Kidney (tissue), 14 donors: Measurements from ENCODE around the gene ATP8A2. TPM values are rescaled to one million over a fixed set of nuclear protein-coding genes. Genes with fewer than 3 reads are reported as not detected.
A peak's percentile ranks its signal among the peaks of the same experiment; 100 is the strongest.

Source experiments
- DNase-seq, 5 donors: peaks; one replicate each; pipeline ENCODE4 v3.0.0-alpha.2; 2013 to 2020
- FAIRE-seq: peaks from 2 replicates; lab custom pipeline; 2012; peaks lifted over from hg19 to GRCh38; lab: Jason Lieb, UNC
- H3K27ac ChIP-seq, 2 donors: one replicate each; pipeline ENCODE4 v1.7.0; 2013; ENCODE audit warnings: low read depth in 2 of 2, low read length in 2 of 2, inconsistent platforms in 1 of 2
- H3K27me3 ChIP-seq: one replicate; pipeline ENCODE4 v1.7.1; 2013; ENCODE audit warnings: low read length, inconsistent platforms; ENCODE audit not compliant: control insufficient read depth, insufficient read depth
- H3K36me3 ChIP-seq, 3 donors: one replicate each; pipeline versions ENCODE4 v1.7.0 to v1.7.1; 2013; ENCODE audit warnings: low read length in 3 of 3, control low read depth in 1 of 3, inconsistent platforms in 1 of 3; ENCODE audit not compliant: insufficient read depth in 3 of 3, control insufficient read depth in 2 of 3
- H3K4me1 ChIP-seq, 3 donors: one replicate each; pipeline versions ENCODE4 v1.7.0 to v1.7.1; 2013; ENCODE audit warnings: low read length in 3 of 3, inconsistent platforms in 1 of 3, low read depth in 1 of 3; ENCODE audit not compliant: control insufficient read depth in 2 of 3, insufficient read depth in 2 of 3
- H3K4me3 ChIP-seq, 3 donors: one replicate each; pipeline versions ENCODE4 v1.7.0 to v1.8.1; 2013; ENCODE audit warnings: low read length in 3 of 3, control low read depth in 1 of 3, inconsistent platforms in 1 of 3
- H3K9ac ChIP-seq, 3 donors: one replicate each; pipeline versions ENCODE4 v1.7.0 to v1.7.1; 2013; ENCODE audit warnings: low read length in 3 of 3, control low read depth in 1 of 3, inconsistent platforms in 1 of 3
- H3K9me3 ChIP-seq, 3 donors: one replicate each; pipeline versions ENCODE4 v1.7.0 to v1.7.1; 2013; ENCODE audit warnings: low read length in 3 of 3, control low read depth in 1 of 3, inconsistent platforms in 1 of 3; ENCODE audit not compliant: control insufficient read depth in 2 of 3, insufficient read depth in 1 of 3
- CTCF ChIP-seq: IDR thresholded peaks from 3 replicates; pipeline ENCODE4 v1.5.1; 2012; ENCODE audit warnings: mild to moderate bottlenecking, moderate library complexity, borderline replicate concordance; ENCODE audit not compliant: insufficient read depth; ENCODE audit errors: extremely low read depth
- intact Hi-C: fragments of 100-400 bp; cut with DNase I; formaldehyde crosslinking; loops from one replicate; pipeline ENCODE4 v1.11.1; 2022
- polyA plus RNA-seq: library from polyadenylated mRNA; stranded (reverse); fragments of 350-450 nt; fragmentation: Illumina TruSeq; extraction: RNeasy Lipid Tissue Mini Kit (QIAGEN cat#74804); gene quantifications from one replicate; pipeline ENCODE4 v1.2.3, GENCODE V29; 2014; ENCODE audit warnings: low read depth, low replicate concordance; ENCODE audit not compliant: insufficient read depth
- total RNA-seq: library from RNA; stranded (reverse); fragmentation: NEBNext Ultra II Directional; extraction: Animal tissue kit (Norgen Biotek cat#: 25700); gene quantifications from one replicate; pipeline ENCODE4 v1.2.1, GENCODE V29; 2021
- donor health status: control.
- donor health status: control.
- donor health status: control.
- donor health status: control.
- donor health status: control.
- donor health status: DM: yes; HTN: yes; CAD: no.
- donor health status: Normal renal cell carcinoma (clear cell type).

ATP8A2 gene
- total and polyA plus RNA-seq, 2 donors from 2014 or later: 0.50 to 0.73 TPM

DNA sequence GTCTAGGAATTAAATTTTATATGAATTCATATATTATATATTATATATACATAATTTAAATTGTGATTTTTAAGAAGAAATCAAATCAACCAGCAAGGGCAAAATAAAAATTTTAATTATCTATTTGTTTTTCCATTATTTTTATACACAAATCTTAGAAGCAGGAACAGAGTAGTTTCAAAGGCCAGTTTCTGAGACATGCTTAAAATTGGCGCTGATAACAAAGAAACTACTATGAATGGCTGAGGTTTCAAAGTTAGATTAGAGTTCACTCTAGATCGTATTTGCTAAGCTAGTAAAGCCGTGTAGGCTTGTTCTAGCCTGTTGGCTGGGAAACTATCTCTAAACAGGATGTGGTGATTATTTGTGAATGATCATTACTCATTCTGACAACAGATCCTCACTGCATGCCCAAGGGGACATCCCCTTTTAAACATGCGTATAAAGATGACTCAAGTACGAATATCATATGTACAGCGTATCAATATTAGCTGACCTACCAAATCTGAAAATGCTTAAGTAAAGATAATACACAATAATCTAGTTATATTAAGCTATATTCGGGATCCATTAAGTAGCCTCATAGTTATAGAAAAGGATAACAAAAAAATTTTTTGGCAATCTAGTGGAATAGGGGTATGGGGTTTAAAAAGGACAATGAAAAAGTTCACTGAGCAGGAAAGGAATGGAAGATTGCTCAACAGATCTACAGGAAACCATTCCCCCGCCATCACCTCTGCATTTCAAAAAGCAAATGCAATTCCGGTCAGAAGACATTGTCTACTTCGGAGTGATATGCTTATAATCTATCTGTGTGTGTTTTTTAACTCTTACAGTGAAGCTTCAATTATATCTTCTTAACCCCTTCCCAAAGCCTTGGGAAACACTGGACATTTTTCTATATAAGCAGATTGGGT lies 529.9 kb downstream of the ATP8A2 start:
- no peaks in the 10 kb centered on the region for H3K9me3 ChIP-seq
- no peak for TF ChIP-seq CTCF
- no peak overlapping the region for H3K9ac ChIP-seq
- intact Hi-C loops: no loop called here
- no peaks in the 10 kb centered on the region for H3K27me3 ChIP-seq
- no peaks in the 10 kb centered on the region for H3K36me3 ChIP-seq
- DNase-seq (peak in 1 of 5 donors; percentile 52), FAIRE-seq (no peak)
- no peak overlapping the region for H3K4me3 ChIP-seq
- no peak overlapping the region for H3K27ac ChIP-seq
- H3K4me1 ChIP-seq: peaks cover 0 to 2% (median 0%) of the 10 kb centered on the region in 3 donors

GRCh38 chr13:25902455-25902854 lies 530.7 kb downstream of the ATP8A2 start:
- no peak overlapping the region for H3K9ac ChIP-seq
- no peak overlapping the region for H3K27ac ChIP-seq
- no peak overlapping the region for H3K4me3 ChIP-seq
- no peak for TF ChIP-seq CTCF
- H3K4me1 ChIP-seq: peaks cover 0 to 2% (median 0%) of the 10 kb centered on the region in 3 donors
- no peaks in the 10 kb centered on the region for H3K36me3 ChIP-seq
- no peak for DNase-seq
- FAIRE-seq: no peak
- intact Hi-C loops: no loop called here
- H3K27me3 ChIP-seq: no peaks in the 10 kb centered on the region
- H3K9me3 ChIP-seq: no peaks in the 10 kb centered on the region

DNA sequence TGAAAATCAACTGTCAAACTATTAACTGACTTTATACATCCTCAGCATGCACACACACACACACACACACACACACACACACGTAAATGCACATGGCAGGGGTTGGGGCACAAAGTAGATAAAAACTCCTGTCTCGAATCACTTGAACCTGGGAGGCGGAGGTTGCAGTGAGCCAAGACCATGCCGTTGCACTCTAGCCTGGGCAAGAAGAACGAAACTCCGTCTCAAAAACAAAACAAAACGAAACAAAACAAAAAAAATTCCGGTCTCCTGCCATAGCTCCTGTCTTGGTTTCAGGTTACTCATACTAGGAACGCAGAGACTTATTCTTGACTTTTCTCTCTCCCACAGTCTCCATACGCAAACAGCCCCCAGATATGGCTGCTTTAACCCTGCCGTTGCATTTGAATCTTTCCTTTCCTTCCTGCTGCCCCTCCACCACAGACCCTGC lies 531.1 kb downstream of the ATP8A2 start:
- intact Hi-C loops: no loop called here
- peak overlapping the region in 1 of 3 donors; percentile 28 for H3K4me3 ChIP-seq
- DNase-seq (peak in 2 of 5 donors; percentile 39 to 53), FAIRE-seq (no peak)
- TF ChIP-seq CTCF: no peak
- no peak overlapping the region for H3K27ac ChIP-seq
- peaks cover 0 to 2% (median 0%) of the 10 kb centered on the region in 3 donors for H3K4me1 ChIP-seq
- no peak overlapping the region for H3K9ac ChIP-seq
- H3K36me3 ChIP-seq: no peaks in the 10 kb centered on the region
- H3K9me3 ChIP-seq: no peaks in the 10 kb centered on the region
- H3K27me3 ChIP-seq: no peaks in the 10 kb centered on the region
